Retinal pigment epithelial cell (primary cell): ENCODE data around the gene SLC25A2.
"Not testable (repeated sequence)": the region's sequence is repeated elsewhere in the genome, so short reads cannot be mapped to it uniquely, and the experiment has no call there.

Experiments
- DNase-seq: peaks from one replicate; pipeline ENCODE4 v3.0.0-alpha.2; 2010; ENCODE audit warnings: low read depth
- H3K4me3 ChIP-seq: 2 replicates; pipeline ENCODE4 v1.5.1; 2011; ENCODE audit warnings: mild to moderate bottlenecking, low read length, control low read depth, moderate library complexity
- TF ChIP-seq, protein P1 (sequence below): conservative IDR thresholded peaks from 2 replicates; pipeline ENCODE4 v1.5.1; 2011; ENCODE audit warnings: low read depth, low read length, control low read depth, inconsistent platforms

Gene SLC25A2

DNA sequence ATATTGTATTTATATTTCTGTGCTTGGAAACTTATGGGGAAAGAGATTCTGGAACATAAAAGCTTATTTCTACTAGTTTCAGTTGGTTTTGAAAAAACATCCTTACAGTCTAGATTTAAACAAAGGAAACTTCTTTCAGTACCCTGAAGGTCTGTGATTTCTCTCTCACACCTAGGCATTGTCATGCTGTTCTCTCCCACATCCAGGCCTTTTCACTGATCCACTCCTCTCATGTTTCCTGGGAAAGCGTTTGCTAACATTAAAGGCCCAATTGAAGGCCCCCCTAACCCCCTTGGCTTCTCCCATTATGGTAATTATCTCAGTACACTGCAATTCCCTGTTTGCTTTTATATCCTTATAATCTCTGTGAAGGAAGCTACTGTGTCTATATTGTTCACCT lies 38.9 kb upstream of the SLC25A2 start:
- no peak for DNase-seq
- H3K4me3 ChIP-seq, result no peak overlapping the region
- TF ChIP-seq, protein P1, sequence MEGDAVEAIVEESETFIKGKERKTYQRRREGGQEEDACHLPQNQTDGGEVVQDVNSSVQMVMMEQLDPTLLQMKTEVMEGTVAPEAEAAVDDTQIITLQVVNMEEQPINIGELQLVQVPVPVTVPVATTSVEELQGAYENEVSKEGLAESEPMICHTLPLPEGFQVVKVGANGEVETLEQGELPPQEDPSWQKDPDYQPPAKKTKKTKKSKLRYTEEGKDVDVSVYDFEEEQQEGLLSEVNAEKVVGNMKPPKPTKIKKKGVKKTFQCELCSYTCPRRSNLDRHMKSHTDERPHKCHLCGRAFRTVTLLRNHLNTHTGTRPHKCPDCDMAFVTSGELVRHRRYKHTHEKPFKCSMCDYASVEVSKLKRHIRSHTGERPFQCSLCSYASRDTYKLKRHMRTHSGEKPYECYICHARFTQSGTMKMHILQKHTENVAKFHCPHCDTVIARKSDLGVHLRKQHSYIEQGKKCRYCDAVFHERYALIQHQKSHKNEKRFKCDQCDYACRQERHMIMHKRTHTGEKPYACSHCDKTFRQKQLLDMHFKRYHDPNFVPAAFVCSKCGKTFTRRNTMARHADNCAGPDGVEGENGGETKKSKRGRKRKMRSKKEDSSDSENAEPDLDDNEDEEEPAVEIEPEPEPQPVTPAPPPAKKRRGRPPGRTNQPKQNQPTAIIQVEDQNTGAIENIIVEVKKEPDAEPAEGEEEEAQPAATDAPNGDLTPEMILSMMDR, result no peak

DNA sequence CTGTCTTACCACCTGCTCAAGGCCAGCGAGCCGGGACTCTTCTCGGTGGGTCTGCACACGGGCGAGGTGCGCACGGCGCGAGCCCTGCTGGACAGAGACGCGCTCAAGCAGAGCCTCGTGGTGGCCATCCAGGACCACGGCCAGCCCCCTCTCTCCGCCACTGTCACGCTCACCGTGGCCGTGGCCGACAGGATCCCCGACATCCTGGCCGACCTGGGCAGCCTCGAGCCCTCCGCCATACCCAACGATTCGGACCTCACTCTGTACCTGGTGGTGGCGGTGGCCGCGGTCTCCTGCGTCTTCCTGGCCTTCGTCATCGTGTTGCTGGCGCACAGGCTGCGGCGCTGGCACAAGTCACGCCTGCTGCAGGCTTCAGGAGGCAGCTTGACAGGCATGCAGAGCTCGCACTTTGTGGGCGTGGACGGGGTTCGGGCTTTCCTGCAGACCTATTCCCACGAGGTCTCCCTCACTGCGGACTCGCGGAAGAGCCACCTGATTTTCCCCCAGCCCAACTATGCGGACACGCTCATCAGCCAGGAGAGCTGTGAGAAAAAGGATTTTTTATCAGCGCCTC lies 37.0 kb upstream of the SLC25A2 start:
- not testable (repeated sequence) for DNase-seq, H3K4me3 ChIP-seq

DNA sequence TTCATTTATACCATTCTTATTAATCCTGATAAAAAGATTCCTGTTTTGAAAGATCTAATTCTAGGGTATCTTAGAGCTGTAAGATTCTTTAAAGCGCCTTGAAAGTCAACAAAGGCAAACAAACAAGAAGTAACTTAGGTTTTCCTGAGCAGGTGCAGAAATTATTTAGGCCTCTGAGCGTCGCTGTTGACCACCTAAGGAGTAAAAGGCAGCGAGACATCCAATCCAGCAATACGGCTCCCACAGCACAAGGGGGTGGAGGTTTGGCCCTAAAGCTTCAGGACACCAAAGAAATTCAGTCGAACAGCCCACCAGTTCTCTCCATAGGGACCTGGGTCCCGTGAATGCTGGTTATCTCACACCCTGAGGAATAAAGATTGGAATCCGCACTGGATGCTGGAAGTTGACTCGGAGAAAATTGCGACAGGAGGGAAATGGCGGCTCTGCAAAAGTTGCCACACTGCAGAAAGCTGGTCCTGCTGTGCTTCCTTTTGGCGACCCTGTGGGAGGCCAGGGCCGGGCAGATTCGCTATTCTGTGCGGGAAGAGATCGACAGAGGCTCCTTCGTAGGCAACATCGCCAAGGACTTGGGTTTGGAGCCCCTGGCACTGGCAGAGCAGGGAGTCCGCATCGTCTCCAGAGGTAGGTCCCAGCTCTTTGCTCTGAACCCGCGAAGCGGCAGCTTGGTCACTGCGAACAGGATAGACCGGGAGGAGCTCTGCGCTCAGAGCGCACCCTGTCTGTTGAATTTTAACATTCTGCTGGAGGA lies 34.9 kb upstream of the SLC25A2 start, which contains the start of gene PCDHGA2:
Gene PCDHGA2 (plus strand): TSS at position 223 of the 769 bp plus-strand sequence.
- no peak for DNase-seq
- TF ChIP-seq, protein P1, result peak; percentile 54
- peak within 1 kb of the TSS; percentile 41 for H3K4me3 ChIP-seq

DNA sequence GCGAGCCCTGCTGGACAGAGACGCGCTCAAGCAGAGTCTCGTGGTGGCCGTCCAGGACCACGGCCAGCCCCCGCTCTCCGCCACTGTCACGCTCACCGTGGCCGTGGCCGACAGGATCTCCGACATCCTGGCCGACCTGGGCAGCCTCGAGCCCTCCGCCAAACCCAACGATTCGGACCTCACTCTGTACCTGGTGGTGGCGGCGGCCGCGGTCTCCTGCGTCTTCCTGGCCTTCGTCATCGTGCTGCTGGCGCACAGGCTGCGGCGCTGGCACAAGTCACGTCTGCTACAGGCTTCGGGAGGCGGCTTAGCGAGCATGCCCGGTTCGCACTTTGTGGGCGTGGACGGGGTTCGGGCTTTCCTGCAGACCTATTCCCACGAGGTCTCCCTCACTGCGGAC lies 28.7 kb upstream of the SLC25A2 start:
- not testable (repeated sequence) for H3K4me3 ChIP-seq, DNase-seq

DNA sequence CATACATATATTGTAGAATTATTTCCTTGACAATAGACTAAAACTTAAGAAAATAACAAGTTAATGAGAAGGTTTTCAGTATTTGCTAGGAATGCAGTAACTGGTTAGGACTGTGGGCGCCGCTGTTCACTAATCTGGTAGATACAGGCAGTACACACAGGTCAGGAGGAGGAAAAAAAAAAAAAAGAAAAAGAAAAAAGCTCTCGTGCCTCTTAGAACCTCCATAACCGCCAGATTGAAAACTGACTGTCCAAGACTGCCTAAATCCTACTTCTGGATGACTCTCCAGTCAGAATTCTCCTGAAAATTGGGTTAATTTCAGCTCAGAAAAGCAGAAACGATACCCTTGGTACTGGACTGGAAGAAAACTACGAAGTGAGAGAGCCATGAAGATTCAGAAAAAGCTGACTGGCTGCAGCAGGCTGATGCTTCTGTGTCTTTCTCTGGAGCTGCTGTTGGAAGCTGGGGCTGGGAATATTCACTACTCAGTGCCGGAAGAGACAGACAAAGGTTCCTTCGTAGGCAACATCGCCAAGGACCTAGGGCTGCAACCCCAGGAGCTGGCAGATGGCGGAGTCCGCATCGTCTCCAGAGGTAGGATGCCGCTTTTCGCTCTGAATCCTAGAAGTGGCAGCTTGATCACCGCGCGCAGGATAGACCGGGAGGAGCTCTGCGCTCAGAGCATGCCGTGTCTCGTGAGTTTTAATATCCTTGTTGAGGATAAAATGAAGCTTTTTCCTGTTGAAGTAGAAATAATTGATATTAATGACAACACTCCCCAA lies 26.6 kb upstream of the SLC25A2 start, which contains the start of gene PCDHGA1:
Gene PCDHGA1 (plus strand): TSS at position 216 of the 782 bp plus-strand sequence.
- peak within 1 kb of the TSS; percentile 43 for H3K4me3 ChIP-seq
- no peak for DNase-seq
- TF ChIP-seq, protein P1, result peak; percentile 55

DNA sequence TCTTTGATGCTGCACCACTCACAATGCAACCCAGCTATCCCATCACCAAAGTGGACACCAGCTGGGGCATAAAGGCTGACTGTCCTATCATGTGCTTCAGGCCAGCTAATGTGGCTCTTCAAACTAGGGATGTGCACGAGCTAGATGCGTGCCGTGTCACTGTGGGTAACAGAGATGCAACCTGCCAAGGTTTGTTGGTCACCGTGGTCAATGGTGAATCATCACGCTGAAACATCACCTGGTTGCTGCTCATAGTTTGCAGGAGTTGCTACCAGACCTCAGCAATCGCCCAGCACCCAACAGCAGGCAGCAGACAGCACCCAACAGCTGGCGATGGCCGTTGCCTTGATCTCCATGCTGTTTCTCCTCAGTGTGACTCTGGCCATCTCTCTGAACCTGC lies 24.4 kb upstream of the SLC25A2 start:
- DNase-seq, result no peak
- TF ChIP-seq, protein P1, result no peak
- no peak overlapping the region for H3K4me3 ChIP-seq

DNA sequence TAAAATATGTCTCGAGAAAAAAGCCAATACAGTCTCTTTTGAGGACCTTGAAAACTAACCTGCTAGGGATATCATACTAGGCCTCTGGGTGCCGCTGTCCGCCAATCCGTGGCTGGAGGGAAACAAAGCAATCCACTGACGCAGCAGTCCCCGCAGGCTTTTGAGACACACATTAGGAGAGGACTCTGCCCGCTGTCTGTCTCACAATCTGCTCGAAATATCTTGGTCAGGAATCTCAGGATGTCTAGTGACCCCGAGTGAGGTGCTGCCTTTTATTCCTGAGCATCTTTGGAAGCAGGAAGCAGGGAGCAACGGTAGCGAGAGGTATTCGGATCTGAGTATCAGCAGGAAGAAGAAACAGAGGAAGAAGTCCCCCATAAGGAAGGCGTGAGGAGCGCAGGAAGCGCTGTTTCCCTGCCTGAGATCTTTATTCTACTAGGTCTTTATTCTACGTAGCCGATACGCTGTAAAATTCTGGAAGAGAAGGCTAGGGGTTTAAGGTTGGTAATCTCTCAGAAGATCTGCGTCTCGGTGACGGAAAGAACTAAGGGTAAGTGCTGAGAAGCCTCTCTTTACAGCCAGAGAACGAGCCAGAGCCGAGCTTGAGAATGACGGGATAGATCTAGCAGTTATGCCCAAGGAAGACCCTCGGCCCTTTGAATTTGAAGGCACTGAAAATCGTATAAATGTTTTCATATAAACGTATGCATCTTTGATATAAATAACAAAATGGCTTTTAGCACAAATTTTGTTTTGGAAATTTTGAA lies 22.4 kb upstream of the SLC25A2 start:
- TF ChIP-seq, protein P1, result peak; percentile 49
- DNase-seq, result no peak
- peak overlapping the region; percentile 41 for H3K4me3 ChIP-seq
